Transverse colon (tissue), 4 donors: ENCODE data around the gene PPP1R17. TPM values are rescaled to one million over a fixed set of nuclear protein-coding genes. Genes with fewer than 3 reads are reported as not detected.

Experiments
- DNase-seq: peaks from one replicate; pipeline ENCODE4 v3.0.0-alpha.2; 2019
- H3K27ac ChIP-seq, 4 donors: fragments of 200-600 bp; sonication (generic); 2 replicates each; pipeline ENCODE4 v1.5.1; 2016 to 2018; ENCODE audit warnings: inconsistent platforms in 4 of 4
- H3K27me3 ChIP-seq: fragments of 200-600 bp; sonication (generic); 2 replicates; pipeline ENCODE4 v1.5.1; 2017; ENCODE audit warnings: inconsistent platforms
- H3K36me3 ChIP-seq, 4 donors: fragments of 200-600 bp; sonication (generic); 2 replicates each; pipeline ENCODE4 v1.5.1; 2017 to 2019; ENCODE audit warnings: inconsistent platforms in 4 of 4
- H3K4me1 ChIP-seq, 4 donors: fragments of 200-600 bp; sonication (generic); 2 replicates each; pipeline ENCODE4 v1.5.1; 2017 to 2020; ENCODE audit warnings: inconsistent platforms in 4 of 4
- H3K4me3 ChIP-seq, 4 donors: fragments of 200-600 bp; sonication (generic); 1 replicate in 1 of 4; 2 replicates in 3 of 4; pipeline versions ENCODE4 v1.5.1 to v1.6.1; 2017 to 2019; ENCODE audit warnings: inconsistent platforms in 4 of 4
- H3K9me3 ChIP-seq, 2 donors: fragments of 200-600 bp; sonication (generic); 2 replicates each; pipeline ENCODE4 v1.5.1; 2017 to 2019; ENCODE audit warnings: inconsistent platforms in 2 of 2
- CTCF ChIP-seq, 5 experiments: fragments of 200-600 bp in 3 of 5; fragments of 450-650 bp in 2 of 5; sonication (generic) in 3 of 5; IDR thresholded peaks; 1 replicate in 2 of 5; 2 replicates in 3 of 5; pipeline ENCODE4 v1.5.1; 2016 to 2017; ENCODE audit warnings: antibody characterized with exemption in 5 of 5, inconsistent platforms in 3 of 5, mild to moderate bottlenecking in 2 of 5, moderate library complexity in 1 of 5
- EP300 ChIP-seq: sonication (generic); formaldehyde crosslinking; IDR thresholded peaks from one replicate; pipeline ENCODE4 v1.6.1; 2017; ENCODE audit warnings: antibody characterized with exemption, low read depth
- POLR2A ChIP-seq: fragments of 450-650 bp; IDR thresholded peaks from one replicate; pipeline ENCODE4 v1.6.1; 2016; ENCODE audit warnings: antibody characterized with exemption, mild to moderate bottlenecking, moderate library complexity
- POLR2AphosphoS5 ChIP-seq, 3 donors: sonication (generic); formaldehyde crosslinking; IDR thresholded peaks; one replicate each; pipeline ENCODE4 v1.6.1; 2016; ENCODE audit warnings: antibody characterized with exemption in 3 of 3
- WGBS, 2 donors: methylation state at CpG; one replicate each; pipeline ENCODE4 v1.1.5; 2018; ENCODE audit warnings: low coverage in 1 of 2; 5-methylcytosine and 5-hydroxymethylcytosine counted together
- in situ Hi-C, 4 donors: fragments of 200-750 bp; cut with MboI; loops; one replicate each; pipeline versions ENCODE4 v1.15.0 to v1.15.1; 2017; ENCODE audit warnings: low sequenced_read_pairs in 3 of 4, low pct_ligation_motif_present in 1 of 4, low pct_unique_long_range_greater_than_20kb in 1 of 4
- intact Hi-C: fragments of 100-400 bp; cut with DNase I; formaldehyde crosslinking; loops from one replicate; pipeline ENCODE4 v1.15.1; 2023; ENCODE audit warnings: low total_unique reads
- total RNA-seq, 4 donors: library from RNA; depleted of rRNA; stranded (reverse); fragments of >200 nt; gene quantifications; one replicate each; pipeline ENCODE4 v1.1.0, GENCODE V29; 2016

The PPP1R17 gene
- total RNA-seq, 4 donors from 2014 or later = not detected

GRCh38 chr7:31679574-31680305 lies 7.3 kb upstream of the PPP1R17 start:
- Histone ChIP-seq H3K27ac (no peak overlapping the region), H3K9me3 (no peaks in the 10 kb centered on the region), H3K36me3 (no peaks in the 10 kb centered on the region), H3K27me3 (no peaks in the 10 kb centered on the region), H3K4me1 (no peaks in the 10 kb centered on the region), H3K4me3 (no peak overlapping the region)
- in situ Hi-C loops (no loop called here), intact Hi-C loops (no loop called here)
- no peak for DNase-seq
- 76 to 82% methylated on average over 8 to 12 of the region's 12 CpGs for WGBS, 2 donors
- TF ChIP-seq CTCF (IDR thresholded peaks at IDR 0.05) (no peak), EP300 (no peak), POLR2AphosphoS5 (IDR thresholded peaks at IDR 0.05) (no peak), POLR2A (no peak)

GRCh38 chr7:31683445-31684225 lies 3.4 kb upstream of the PPP1R17 start:
- Histone ChIP-seq H3K9me3 (no peaks in the 10 kb centered on the region), H3K4me3 (no peak overlapping the region), H3K27me3 (no peaks in the 10 kb centered on the region), H3K4me1 (no peaks in the 10 kb centered on the region), H3K27ac (no peak overlapping the region), H3K36me3 (no peaks in the 10 kb centered on the region)
- in situ Hi-C loops = no loop called here
- WGBS, 2 donors = 58 to 62% methylated on average over 5 of the region's 5 CpGs
- intact Hi-C loops = no loop called here
- DNase-seq = no peak
- TF ChIP-seq POLR2AphosphoS5 (IDR thresholded peaks at IDR 0.05) (no peak), EP300 (no peak), CTCF (IDR thresholded peaks at IDR 0.05) (no peak), POLR2A (no peak)

- Histone ChIP-seq H3K27ac (no peak overlapping the region), H3K4me3 (no peak overlapping the region), H3K36me3 (no peaks in the 10 kb centered on the region), H3K9me3 (no peaks in the 10 kb centered on the region), H3K27me3 (no peaks in the 10 kb centered on the region), H3K4me1 (no peaks in the 10 kb centered on the region)
- no peak for DNase-seq
- no peak for TF ChIP-seq CTCF (IDR thresholded peaks at IDR 0.05)
- no peak for TF ChIP-seq EP300
- TF ChIP-seq POLR2AphosphoS5 (IDR thresholded peaks at IDR 0.05) = no peak
- TF ChIP-seq POLR2A = no peak
- in situ Hi-C loops (no loop called here), intact Hi-C loops (no loop called here)
- 77 to 86% methylated on average over 3 of the region's 3 CpGs for WGBS, 2 donors
These were observed 1.4 kb downstream of the PPP1R17 start for GRCh38 chr7:31688372-31688771.

GRCh38 chr7:31688996-31689395 lies 2.0 kb downstream of the PPP1R17 start:
- 49 to 60% methylated on average over 2 of the region's 2 CpGs for WGBS, 2 donors
- H3K36me3 ChIP-seq = no peaks in the 10 kb centered on the region
- intact Hi-C loops (no loop called here), in situ Hi-C loops (no loop called here)
- no peaks in the 10 kb centered on the region for H3K4me1 ChIP-seq
- no peaks in the 10 kb centered on the region for H3K9me3 ChIP-seq
- no peaks in the 10 kb centered on the region for H3K27me3 ChIP-seq
- no peak for DNase-seq
- no peak overlapping the region for H3K27ac ChIP-seq
- TF ChIP-seq POLR2A = no peak
- no peak for TF ChIP-seq CTCF (IDR thresholded peaks at IDR 0.05)
- TF ChIP-seq POLR2AphosphoS5 (IDR thresholded peaks at IDR 0.05) = no peak
- TF ChIP-seq EP300 = no peak
- H3K4me3 ChIP-seq = no peak overlapping the region
